Measurements from ENCODE around the gene TWF2. TPM values are rescaled to one million over a fixed set of nuclear protein-coding genes. Genes with fewer than 3 reads are reported as not detected.
A peak's percentile ranks its signal among the peaks of the same experiment; 100 is the strongest.

Gene TWF2
- total and polyA plus RNA-seq, 9 of the 15 experiments (the other 6 are each of a cell fraction or from before 2014, with no cell fraction given), result 0.11 to 61.9 (median 29.7) TPM

GRCh38 chr3:52259035-52259434, 20.1 kb upstream of the TWF2 start:
- 82% methylated on average over 1 of the region's 1 CpG for WGBS (ENCODE audit: insufficient coverage, low coverage, missing lambda C conversion rate)
- no peak for FAIRE-seq

More at GRCh38 chr3:52259035-52259434, 20.1 kb upstream of the TWF2 start:
- ChIA-PET CTCF (ENCODE audit: low intra/inter-chr PET ratio) (no interaction called here), POLR2A (interaction anchor here (0.7 to 1.1 kb wide), 3 partner anchors 10 to 19 kb away, joined by 3 to 4 read pairs (median 3); no protein-coding TSS in a partner anchor)
- TF ChIP-seq MAFG (tag; conservative IDR thresholded peaks at IDR 0.05) (peak; percentile 44; the same call in 1 of the 2 replicates), MAFF (IDR thresholded peaks at IDR 0.05; ENCODE audit: low read length) (peak; percentile 22; the same call in 1 of the 2 replicates), C11orf30 (IDR thresholded peaks at IDR 0.05; ENCODE audit: low read depth) (peak; percentile 61; the same call in 1 of the 2 replicates), ZNF316 (IDR thresholded peaks at IDR 0.05) (peak; percentile 52), RERE (CRISPR knock-in tag; IDR thresholded peaks at IDR 0.05; ENCODE audit: borderline replicate concordance) (no peak), MAFK (IDR thresholded peaks at IDR 0.05; ENCODE audit: low read length) (0 out of 2 replicates have a peak, but pooled peaks have one; percentile 16), PHF8 (IDR thresholded peaks at IDR 0.05; ENCODE audit: borderline replicate concordance, low read length) (no peak)
- intact Hi-C loops (cut with micrococcal nuclease) (no loop called here), in situ Hi-C loops (cut with MboI) (no loop called here)
- H3K4me1 ChIP-seq (replicated peaks in 1 of 2; ENCODE audit: control insufficient read depth in 2 of 2, insufficient read depth in 2 of 2, low read length in 2 of 2), result peaks cover 0 to 19% of the 10 kb centered on the region in 2 experiments; a peak in 3 of 5 replicates
- DNase-seq (ENCODE audit: extremely low read depth in 1 of 4, low spot score in 3 of 4) (no peak), ATAC-seq (no peak)
- H3K9ac ChIP-seq (ENCODE audit: insufficient read depth in 1 of 2, low read depth in 2 of 2, low read length in 2 of 2), result no peak overlapping the region
- no peaks in the 10 kb centered on the region for H4K20me1 ChIP-seq (replicated peaks; ENCODE audit: control insufficient read depth, insufficient read depth, low read length)
- H3K36me3 ChIP-seq (ENCODE audit: control insufficient read depth, insufficient read depth, low read length), result peaks cover 99% of the 10 kb centered on the region
- no TSS peak for BruUV-seq (replicated peaks)
- peaks cover 25% of the 10 kb centered on the region; the same call in 2 of the 3 replicates for H3K79me2 ChIP-seq (ENCODE audit: control insufficient read depth, insufficient read depth, low read length)
- H3K9me1 ChIP-seq (ENCODE audit: control insufficient read depth, insufficient read depth, low read length), result no peaks in the 10 kb centered on the region
- H3K4me2 ChIP-seq (ENCODE audit: insufficient read depth, low read length), result no peak overlapping the region
- H3K4me3 ChIP-seq, result no peak overlapping the region
- no peaks in the 10 kb centered on the region for H3K27me3 ChIP-seq (ENCODE audit: control insufficient read depth in 2 of 2, insufficient read depth in 2 of 2, low read length in 2 of 2)
- H3K9me3 ChIP-seq (replicated peaks; ENCODE audit: control insufficient read depth, insufficient read depth, low read depth, low read length), result no peaks in the 10 kb centered on the region
- no peak overlapping the region for H2AFZ ChIP-seq (ENCODE audit: low read depth, low read length)
- H3K27ac ChIP-seq (ENCODE audit: extremely low read depth, low read depth, low read length), result no peak overlapping the region

All from K562 (cell line).